Cardiac septum (tissue), 1 donor: ENCODE results near the gene IRF6. TPM values are rescaled to one million over a fixed set of nuclear protein-coding genes. Genes with fewer than 3 reads are reported as not detected.

Experiments
- DNase-seq: peaks from one replicate; pipeline ENCODE4 v3.0.0-alpha.2; 2020; ENCODE audit warnings: low spot score
- intact Hi-C: fragments of 100-400 bp; cut with DNase I; formaldehyde crosslinking; loops from one replicate; pipeline ENCODE4 v1.14.0; 2022
- total RNA-seq: library from RNA; stranded (reverse); fragmentation: NEBNext Ultra II Directional; extraction: Animal tissue kit (Norgen Biotek cat#: 25700); gene quantifications from one replicate; pipeline ENCODE4 v1.2.1, GENCODE V29; 2021
- donor health status: DM: no; HTN: no; CAD: no.

IRF6 gene
- total RNA-seq, 1 donor from 2014 or later, result 34.0 TPM

GRCh38 chr1:209825591-209826434 is 19.9 kb upstream of the IRF6 start:
- intact Hi-C loops, result loop anchor here (5.0 to 10.0 kb wide), 2 partner anchors 59 to 251 kb away; no protein-coding TSS in a partner anchor
- DNase-seq, result no peak

GRCh38 chr1:209823143-209824041 is 17.4 kb upstream of the IRF6 start:
- intact Hi-C loops, result loop anchor here (10.0 kb wide), 1 partner anchor 249 kb away; no protein-coding TSS in a partner anchor
- DNase-seq, result no peak

DNA sequence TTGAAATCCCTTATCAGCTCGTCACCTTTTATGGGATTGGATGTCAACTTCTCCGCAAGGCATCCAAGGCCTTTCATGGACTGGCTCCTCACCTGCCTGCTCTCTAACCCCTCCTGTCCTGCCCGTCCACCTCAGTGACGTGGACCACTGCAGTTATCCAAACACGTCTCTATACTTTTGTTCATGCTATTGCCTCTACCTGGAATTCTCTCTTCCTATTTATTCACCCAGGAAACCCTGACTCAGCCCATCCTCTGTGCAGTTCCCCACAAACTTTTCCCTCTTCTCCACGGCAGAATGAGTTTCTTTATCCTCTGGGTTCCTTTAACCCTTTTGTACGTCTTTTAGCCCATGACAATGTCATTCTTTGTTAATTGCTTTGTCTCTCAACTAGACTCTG is 16.8 kb upstream of the IRF6 start:
- DNase-seq, result no peak
- intact Hi-C loops, result loop anchor here (10.0 kb wide), 1 partner anchor 248 kb away; no protein-coding TSS in a partner anchor

DNA sequence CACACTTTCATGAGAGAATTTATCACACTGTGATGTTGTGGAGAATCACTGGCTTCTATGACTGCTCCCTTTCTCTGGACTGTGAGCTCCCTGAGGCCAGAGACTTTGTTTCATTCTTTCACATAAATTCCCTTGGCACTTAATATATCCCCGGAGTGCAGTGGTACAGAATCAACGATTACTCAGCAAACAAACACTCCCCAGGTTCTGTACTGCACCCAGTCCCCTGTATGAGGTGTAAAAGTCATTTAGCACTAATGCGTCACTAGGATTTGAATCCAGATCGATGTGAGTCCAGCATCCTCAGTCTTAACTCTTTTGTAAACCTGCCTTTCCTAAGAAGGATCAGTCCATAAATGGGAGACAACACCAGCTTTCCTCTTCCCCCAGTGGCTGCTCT is 15.0 kb upstream of the IRF6 start:
- no peak for DNase-seq
- intact Hi-C loops, result loop anchor here (10.0 kb wide), 1 partner anchor 246 kb away; no protein-coding TSS in a partner anchor

GRCh38 chr1:209819058-209819457 is 13.1 kb upstream of the IRF6 start:
- intact Hi-C loops, result no loop called here
- no peak for DNase-seq

DNA sequence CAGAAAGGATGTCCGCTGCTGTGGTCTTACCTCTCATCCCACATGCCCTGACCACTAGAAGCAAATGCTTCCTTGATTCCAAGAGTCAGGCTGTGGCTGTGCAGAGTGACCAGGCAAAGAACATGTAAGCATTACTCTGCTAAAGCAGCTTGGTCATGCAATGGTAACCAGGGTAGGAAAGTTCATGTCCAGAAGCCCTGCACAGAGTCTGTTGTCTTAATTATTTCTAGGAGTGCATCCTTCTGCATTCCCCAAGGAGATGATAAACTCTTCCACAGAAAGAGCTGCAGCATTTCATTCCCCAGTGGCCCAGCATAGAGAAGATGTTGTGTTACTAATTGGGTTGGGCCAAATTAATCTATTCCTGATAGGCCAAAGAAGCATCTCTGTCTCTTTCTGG is 11.7 kb upstream of the IRF6 start:
- DNase-seq, result no peak
- intact Hi-C loops, result no loop called here

DNA sequence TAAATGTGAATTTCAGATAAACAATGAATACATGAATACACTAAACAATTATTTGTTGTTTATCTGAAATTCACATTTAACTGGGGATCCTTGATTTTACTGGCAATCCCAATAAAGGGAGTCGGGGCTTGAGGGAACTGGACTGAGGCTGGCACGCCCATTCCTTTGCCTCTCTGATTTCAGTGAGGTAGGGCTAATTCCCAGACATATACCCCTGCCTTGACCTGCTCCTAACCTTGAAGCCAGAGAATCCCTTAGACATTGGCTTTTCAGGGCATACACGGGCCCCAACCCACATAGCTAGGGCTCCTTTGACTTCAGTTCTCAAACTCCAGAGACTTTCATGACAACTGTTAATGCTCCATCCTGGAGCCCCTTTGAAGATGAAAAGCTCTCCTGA is 11.0 kb upstream of the IRF6 start:
- intact Hi-C loops, result no loop called here
- DNase-seq, result no peak

DNA sequence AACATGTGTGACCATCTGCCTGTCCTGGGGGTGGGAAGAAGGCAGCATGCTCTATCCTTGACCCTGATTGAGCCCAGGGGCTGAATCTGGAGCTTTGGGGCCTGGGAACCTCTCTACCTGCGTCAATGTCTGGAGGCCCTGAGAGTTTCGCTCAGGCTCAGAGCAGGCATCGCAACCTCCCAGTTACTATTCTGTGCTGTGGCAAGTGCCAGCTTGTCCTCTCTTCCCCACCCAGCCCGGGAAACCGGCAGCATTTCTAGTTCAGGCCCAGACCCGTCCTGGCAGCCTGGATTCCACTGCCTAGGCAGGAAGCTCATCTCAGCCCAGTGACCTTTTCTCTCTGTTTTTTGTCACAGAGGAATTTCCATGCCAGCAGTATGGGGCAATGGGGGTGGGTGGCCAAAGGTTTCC is 10.0 kb upstream of the IRF6 start:
- intact Hi-C loops, result no loop called here
- no peak for DNase-seq

- intact Hi-C loops, result no loop called here
- no peak for DNase-seq
These were observed 9.5 kb upstream of the IRF6 start for GRCh38 chr1:209815490-209815889.

- intact Hi-C loops, result no loop called here
- DNase-seq, result no peak
These were observed 8.0 kb upstream of the IRF6 start for GRCh38 chr1:209813902-209814301.

DNA sequence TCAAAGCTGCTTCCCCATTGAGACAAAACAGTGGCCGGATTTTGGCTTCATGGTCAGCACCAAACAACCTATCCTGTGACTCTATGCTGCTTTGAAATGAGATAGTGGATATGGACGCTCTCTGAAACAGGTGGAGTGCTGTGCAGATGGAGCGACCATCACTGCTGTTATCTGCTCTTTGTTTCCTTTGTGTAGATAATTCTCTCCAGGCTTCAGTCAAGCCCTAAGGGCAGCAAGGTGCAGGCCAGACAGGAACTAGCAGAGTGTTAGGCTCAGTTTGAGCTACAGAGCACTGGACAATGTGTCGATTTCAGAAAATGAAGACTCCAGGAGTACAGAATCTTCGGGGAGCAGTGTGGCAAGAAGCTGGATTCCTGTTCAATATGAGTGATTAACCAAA is 4.8 kb upstream of the IRF6 start:
- intact Hi-C loops, result no loop called here
- DNase-seq, result no peak

GRCh38 chr1:209809611-209810010 is 3.7 kb upstream of the IRF6 start:
- no peak for DNase-seq
- intact Hi-C loops, result no loop called here

DNA sequence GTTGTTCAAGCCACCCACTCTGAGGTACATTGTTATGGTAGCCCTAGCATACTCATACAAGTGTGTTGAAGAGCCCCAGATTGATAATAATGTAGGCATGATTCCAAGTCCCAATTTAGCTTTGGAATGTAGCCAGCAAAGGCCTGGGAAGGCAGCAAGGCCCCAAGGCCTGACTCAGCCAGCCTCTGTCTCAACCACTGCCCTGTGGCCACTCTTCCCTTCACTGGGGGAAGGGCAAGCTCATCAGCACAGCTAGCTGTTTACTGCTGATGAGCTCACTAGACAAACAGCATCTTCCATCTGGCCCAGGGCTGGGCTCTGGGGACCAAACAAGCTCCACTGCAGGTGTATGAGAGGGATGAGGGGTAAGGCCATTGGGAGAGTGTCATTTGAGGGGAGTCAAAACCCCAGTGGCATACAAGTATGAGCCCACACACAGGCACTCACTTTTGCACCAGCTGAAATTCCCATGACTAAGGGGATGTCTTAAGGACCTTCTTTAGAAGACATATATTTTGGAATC is 2.2 kb upstream of the IRF6 start:
- DNase-seq, result peak; percentile 86
- intact Hi-C loops, result no loop called here

DNA sequence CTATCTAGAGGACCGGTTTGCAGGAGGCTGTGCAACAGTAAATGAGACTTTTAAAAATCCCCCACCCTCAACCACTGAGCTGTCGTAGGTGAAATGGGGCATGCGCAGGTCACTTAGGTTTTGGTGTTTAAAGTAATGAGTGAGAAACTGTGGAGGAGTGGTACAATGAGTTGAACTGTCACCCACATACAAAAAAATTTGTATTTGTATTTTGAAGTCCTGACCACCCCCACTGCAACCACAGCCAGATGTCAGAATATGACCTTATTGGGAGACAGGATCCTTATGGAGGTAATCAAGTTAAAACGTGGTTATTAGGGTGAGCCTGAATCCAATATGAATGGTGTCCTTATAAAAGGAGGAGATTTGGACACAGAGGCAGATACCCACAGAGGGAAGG is 1.6 kb upstream of the IRF6 start:
- DNase-seq, result no peak
- intact Hi-C loops, result no loop called here

GRCh38 chr1:209805341-209805781 is 581 bp downstream of the IRF6 start:
- no peak for DNase-seq

DNA sequence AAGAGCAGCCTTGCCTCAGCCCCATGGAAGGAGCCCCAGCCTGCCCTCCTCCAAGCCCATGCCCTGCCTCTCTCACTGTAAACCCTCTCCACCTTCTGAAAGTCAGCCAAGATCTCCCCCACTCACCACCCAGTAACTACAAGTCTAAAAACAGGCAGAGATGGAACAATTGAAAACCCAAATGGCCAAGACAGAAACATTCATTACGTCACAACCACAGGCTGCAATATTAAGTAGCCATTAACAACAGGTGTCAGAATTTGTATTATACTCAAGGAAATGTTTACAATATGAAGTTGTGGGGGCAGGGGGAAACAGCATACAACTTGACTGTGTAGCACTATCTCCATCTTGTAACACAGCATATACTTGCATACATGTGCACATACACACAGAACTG is 2.4 kb downstream of the IRF6 start:
- DNase-seq, result no peak
- intact Hi-C loops, result no loop called here

More at GRCh38 chr1:209805341-209805781, 581 bp downstream of the IRF6 start:
- intact Hi-C loops, result no loop called here

DNA sequence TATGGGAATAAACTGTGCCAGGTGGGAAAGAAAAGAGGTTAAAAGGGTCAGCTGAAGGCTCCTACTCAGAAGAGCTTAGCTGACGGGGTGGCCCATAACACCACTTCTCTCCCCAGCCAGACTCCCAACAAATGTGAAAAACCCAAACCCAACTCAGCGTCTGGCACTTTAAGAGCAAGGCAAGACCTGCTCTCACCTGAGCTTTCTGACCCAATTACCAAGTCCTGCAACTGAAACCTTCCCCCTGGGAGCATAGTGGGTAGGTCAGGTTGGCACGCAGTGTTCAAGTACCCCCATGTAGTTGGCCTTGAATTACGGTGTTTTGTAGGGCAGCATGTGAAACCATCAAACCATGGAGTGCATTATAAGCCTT is 3.2 kb downstream of the IRF6 start:
- intact Hi-C loops, result no loop called here

GRCh38 chr1:209802117-209802779 is 3.7 kb downstream of the IRF6 start:
- intact Hi-C loops, result no loop called here
- no peak for DNase-seq

More for the DNA sequence above, 3.2 kb downstream of the IRF6 start:
- no peak for DNase-seq

GRCh38 chr1:209800984-209801834 is 4.7 kb downstream of the IRF6 start:
- peak; percentile 86 for DNase-seq
- intact Hi-C loops, result no loop called here
